ENCODE measurements around the gene RPL14. TPM values are rescaled to one million over a fixed set of nuclear protein-coding genes. Genes with fewer than 3 reads are reported as not detected.

Gene RPL14
- total and polyA plus RNA-seq, 2 donors (not counting 3 experiments of a cell fraction or from before 2014, with no cell fraction given) = 961 to 1,947 TPM

GRCh38 chr3:40518067-40518466, 60.9 kb downstream of the RPL14 start:
- TF ChIP-seq POLR2AphosphoS5 (IDR thresholded peaks at IDR 0.05; ENCODE audit: insufficient read depth, low read depth, low read length) = no peak
- no peak for TF ChIP-seq CTCF (IDR thresholded peaks at IDR 0.05; ENCODE audit: extremely low read depth in 1 of 2, insufficient read depth in 1 of 2, low read depth in 1 of 2, low read length in 2 of 2)
- TF ChIP-seq FOS (IDR thresholded peaks at IDR 0.05; ENCODE audit: borderline replicate concordance, insufficient read depth, low read length) = no peak
- no peak for TF ChIP-seq EZH2 (IDR thresholded peaks at IDR 0.05; ENCODE audit: borderline replicate concordance, low read depth, low read length, severe bottlenecking)
- TF ChIP-seq MAX (IDR thresholded peaks at IDR 0.05; ENCODE audit: insufficient read depth, insufficient read length) = no peak
- TF ChIP-seq JUN (IDR thresholded peaks at IDR 0.05; ENCODE audit: borderline replicate concordance, insufficient read depth, insufficient read length, low read depth) = no peak
- no peak for TF ChIP-seq GATA2 (IDR thresholded peaks at IDR 0.05; ENCODE audit: insufficient read depth, insufficient read length, low read depth, low read length)
- no peak for TF ChIP-seq MYC (IDR thresholded peaks at IDR 0.05; ENCODE audit: low read depth, low read length)
- TF ChIP-seq POLR2A (IDR thresholded peaks at IDR 0.05; ENCODE audit: low read depth, low read length) = no peak
- intact Hi-C loops (cut with micrococcal nuclease) (no loop called here), dilution Hi-C loops (cut with MboI; ENCODE audit: extremely low pct_ligation_motif_present, low sequenced_read_pairs) (no loop called here)
- H3K9ac ChIP-seq (replicated peaks; ENCODE audit: extremely low read depth, insufficient read depth, low read length) = no peak overlapping the region
- no peak overlapping the region for H3K4me2 ChIP-seq (ENCODE audit: insufficient read depth, low read length)
- no peaks in the 10 kb centered on the region for H3K4me1 ChIP-seq (ENCODE audit: control insufficient read depth, extremely low read depth, insufficient read depth, low read length)
- H3K36me3 ChIP-seq (ENCODE audit: control insufficient read depth in 2 of 2, extremely low read depth in 1 of 2, insufficient read depth in 2 of 2, low read length in 2 of 2) = peaks cover 0 to 2% of the 10 kb centered on the region in 2 experiments
- no peaks in the 10 kb centered on the region for H3K79me2 ChIP-seq (ENCODE audit: control insufficient read depth, insufficient read depth, low read length)
- DNase-seq (ENCODE audit: low read depth, low spot score) (no peak), FAIRE-seq (no peak)
- ChIA-PET POLR2A (no interaction called here), CTCF (no interaction called here)
- no peaks in the 10 kb centered on the region for H3K9me1 ChIP-seq (replicated peaks; ENCODE audit: control insufficient read depth, extremely low read depth, insufficient read depth, low read length)
- no peaks in the 10 kb centered on the region for H3K9me3 ChIP-seq (replicated peaks; ENCODE audit: control insufficient read depth, insufficient read depth, low read length)
- H2AFZ ChIP-seq (ENCODE audit: low read depth, low read length) = no peak overlapping the region
- no peak overlapping the region for H3K4me3 ChIP-seq (replicated peaks in 1 of 3; ENCODE audit: insufficient read depth in 1 of 3, low read depth in 1 of 3, low read length in 3 of 3)
- H3K27me3 ChIP-seq (ENCODE audit: control insufficient read depth in 2 of 2, insufficient read depth in 2 of 2, low read length in 2 of 2) = no peaks in the 10 kb centered on the region
- no peaks in the 10 kb centered on the region for H4K20me1 ChIP-seq (replicated peaks; ENCODE audit: control insufficient read depth, extremely low read depth, insufficient read depth, low read length)
- BruUV-seq (replicated peaks) = no TSS peak
- H3K27ac ChIP-seq (ENCODE audit: insufficient read depth, low read depth, low read length) = no peak overlapping the region

Small RNAs within 50 kb of the gene (small RNA-seq; reads per million reads assigned to genes)
- gene RNU5B-2P (ENCODE audit: insufficient read depth, insufficient read length, low read depth, low replicate concordance) = not detected

Other genes with a start within 250 kb of the RPL14 start
- 44.1 and 46.0 TPM in 2 replicates for gene EIF1B, start 147.6 kb upstream of the RPL14 start, total RNA-seq
- 13.5 and 17.8 TPM in 2 replicates for gene EIF1B, start 147.6 kb upstream of the RPL14 start, polyA plus RNA-seq
- not detected in 2 replicates for gene ENTPD3, start 70.2 kb upstream of the RPL14 start, total RNA-seq
- 0.03 TPM in 1 of 2 replicates, not detected in the other for gene ENTPD3, start 70.2 kb upstream of the RPL14 start, polyA plus RNA-seq
- gene ZNF619, start 19.8 kb downstream of the RPL14 start, total RNA-seq = 4.4 and 7.2 TPM in 2 replicates
- 2.3 and 2.4 TPM in 2 replicates for gene ZNF619, start 19.8 kb downstream of the RPL14 start, polyA plus RNA-seq
- gene ZNF620, start 48.7 kb downstream of the RPL14 start, total RNA-seq = 3.6 and 4.0 TPM in 2 replicates
- gene ZNF620, start 48.7 kb downstream of the RPL14 start, polyA plus RNA-seq = 0.78 and 1.9 TPM in 2 replicates
- 20.6 and 22.5 TPM in 2 replicates for gene ZNF621, start 67.6 kb downstream of the RPL14 start, total RNA-seq
- 8.5 and 9.3 TPM in 2 replicates for gene ZNF621, start 67.6 kb downstream of the RPL14 start, polyA plus RNA-seq